Activated gamma-delta T cell (primary cell): Measurements from ENCODE around the gene UTP25.
"Not testable (repeated sequence)": the region's sequence is repeated elsewhere in the genome, so short reads cannot be mapped to it uniquely, and the experiment has no call there.

Experiments used
- DNase-seq: peaks from one replicate; lab custom pipeline; 2025; lab: John Stamatoyannopoulos, UW

The UTP25 gene

GRCh38 chr1:209871430-209871829 is 43.7 kb downstream of the UTP25 start:
- no peak for DNase-seq

- DNase-seq = no peak
Observed at GRCh38 chr1:209873067-209873799, 45.5 kb downstream of the UTP25 start.

DNA sequence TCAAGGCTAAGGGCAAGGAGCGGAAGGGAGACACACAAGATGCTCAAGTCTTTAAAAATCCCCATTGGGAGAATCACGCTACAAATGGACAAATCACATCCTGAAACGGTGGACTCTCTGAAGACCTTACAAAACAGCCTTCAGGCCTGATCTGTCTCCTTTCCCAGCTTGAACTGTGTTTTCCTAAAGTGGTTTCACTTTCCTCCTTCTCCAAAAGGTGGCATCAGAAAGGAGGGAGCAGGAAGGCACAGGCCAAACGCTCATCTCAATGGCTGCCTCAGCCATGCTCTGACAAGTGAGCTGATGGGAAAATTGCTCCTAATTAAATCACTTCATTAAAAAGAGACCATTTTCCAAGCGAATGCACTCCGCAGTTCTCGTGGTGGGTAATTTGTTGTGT is 47.7 kb downstream of the UTP25 start:
- no peak for DNase-seq

DNA sequence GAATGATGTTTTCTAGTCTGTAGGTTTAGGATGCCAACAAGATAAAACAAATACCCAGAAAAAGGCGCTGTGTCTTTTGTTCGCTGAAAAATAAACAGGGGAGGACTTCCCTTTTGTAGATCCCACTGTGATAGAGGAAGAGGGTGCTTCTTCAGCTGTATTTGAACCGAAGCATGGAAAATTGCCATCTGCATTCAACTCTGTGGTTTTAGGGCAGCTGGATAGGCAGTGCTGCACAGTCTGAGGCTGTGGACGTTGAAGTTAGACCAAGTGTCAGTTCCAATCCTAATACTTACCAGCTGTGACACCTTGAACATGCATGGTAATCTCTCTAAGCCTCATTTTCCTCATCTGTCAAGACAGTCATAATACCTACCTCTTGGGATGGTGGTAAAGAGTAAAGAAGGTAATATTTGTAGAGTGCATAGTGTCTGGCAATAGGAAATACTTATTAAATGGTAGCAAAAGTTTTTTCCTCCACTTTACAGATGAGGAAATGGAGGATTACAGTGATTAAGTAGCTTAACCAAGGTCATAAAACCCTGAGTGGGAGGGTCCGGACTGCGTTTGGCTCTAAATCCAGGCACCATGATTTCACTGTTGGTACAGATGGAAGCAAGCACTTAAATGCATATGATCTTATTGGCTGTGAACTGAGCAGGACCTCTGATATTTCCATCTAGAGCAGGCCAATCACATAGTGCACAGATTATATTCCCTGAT is 48.5 kb downstream of the UTP25 start:
- DNase-seq = no peak

GRCh38 chr1:209877087-209877764 is 49.5 kb downstream of the UTP25 start:
- DNase-seq = no peak

DNA sequence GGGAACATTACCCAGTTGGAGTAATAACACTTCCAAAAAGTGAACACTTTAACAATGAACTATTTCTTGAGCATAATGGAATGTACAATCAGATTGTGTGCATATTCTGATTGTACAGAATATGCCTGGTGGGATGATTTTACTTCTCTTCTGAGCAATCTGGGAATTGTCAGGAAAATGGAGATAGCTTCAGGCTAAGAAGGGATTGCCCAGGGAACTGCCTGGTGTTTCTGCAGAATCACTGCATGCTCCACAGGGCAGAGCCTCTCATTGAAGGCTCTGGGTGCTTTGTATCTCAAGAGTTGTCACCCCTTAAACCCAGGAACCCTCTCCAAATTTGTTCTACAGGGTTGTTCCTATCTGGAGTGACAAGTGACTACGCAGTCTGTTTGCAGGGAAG is 51.2 kb downstream of the UTP25 start:
- DNase-seq = no peak

DNA sequence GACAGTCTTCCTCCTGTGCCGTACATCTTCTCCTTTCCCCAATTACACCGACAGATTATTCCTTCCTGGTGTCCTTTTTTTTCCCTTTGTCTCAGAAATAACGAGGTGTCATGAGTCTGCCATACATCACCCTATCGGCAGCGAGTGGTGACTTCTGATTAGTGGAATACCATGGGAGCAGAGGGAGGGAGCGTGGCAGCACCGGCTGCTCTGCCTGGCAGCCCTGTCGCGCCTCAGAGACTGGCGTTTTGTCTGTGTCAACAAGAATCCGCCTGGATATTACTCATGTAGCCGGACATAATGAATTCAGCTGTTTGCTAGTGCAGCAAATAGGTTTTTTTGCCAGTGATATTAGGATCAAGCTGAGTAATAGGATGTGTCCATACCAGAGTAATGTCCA is 51.8 kb downstream of the UTP25 start:
- no peak for DNase-seq

DNA sequence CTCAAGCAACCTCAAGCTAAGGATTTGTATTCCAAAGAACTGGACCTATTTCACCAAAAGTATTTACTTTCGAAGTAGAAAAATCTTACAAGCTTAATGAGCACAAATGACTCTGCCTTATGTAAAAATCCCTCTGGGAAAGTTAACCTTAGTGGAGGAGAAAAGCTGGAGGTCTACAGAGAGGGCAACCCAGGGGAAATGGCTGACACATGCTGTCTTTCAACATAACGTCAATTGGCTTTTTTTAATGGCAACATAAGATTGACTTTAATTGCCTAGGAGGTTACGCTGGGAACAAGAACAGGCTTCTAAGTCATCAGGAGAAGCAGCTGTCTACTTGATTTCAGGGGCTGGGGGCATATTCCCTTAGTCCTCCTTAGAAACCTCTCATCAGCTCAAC is 52.3 kb downstream of the UTP25 start:
- DNase-seq = no peak

GRCh38 chr1:209881619-209882018 is 53.8 kb downstream of the UTP25 start:
- DNase-seq = no peak

- no peak for DNase-seq
Observed at GRCh38 chr1:209882286-209882685, 54.5 kb downstream of the UTP25 start.

GRCh38 chr1:209882942-209883340 is 55.2 kb downstream of the UTP25 start:
- no peak for DNase-seq

DNA sequence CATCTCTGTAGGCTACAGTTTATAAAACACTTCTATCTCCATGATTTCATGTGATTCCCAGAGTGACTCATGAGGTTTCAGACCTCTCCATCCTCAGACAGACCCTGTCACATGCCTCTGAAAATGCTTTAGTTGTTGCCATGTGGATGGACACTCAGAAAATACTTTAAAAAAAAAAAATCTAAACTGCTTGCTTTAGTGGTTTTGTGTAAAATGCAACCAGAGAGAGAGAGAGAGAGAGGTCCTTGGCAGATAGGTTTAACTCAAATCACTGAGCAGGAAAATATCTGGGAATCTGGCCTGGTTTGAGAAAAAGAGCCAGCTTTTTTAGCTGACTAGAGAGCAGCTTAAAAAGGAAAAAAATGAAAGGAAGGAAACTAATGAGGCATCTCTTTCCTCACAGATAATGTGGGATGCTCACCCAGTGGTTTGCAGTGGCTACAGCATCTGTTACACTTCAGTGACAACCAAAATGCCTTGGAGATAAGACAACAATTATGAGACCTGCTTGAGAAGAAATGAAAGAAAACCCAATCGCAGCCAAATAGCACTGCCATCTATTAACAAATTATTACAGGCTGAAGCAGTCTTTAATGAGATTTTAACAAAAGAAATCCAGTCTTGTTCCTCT is 55.7 kb downstream of the UTP25 start:
- DNase-seq = no peak

DNA sequence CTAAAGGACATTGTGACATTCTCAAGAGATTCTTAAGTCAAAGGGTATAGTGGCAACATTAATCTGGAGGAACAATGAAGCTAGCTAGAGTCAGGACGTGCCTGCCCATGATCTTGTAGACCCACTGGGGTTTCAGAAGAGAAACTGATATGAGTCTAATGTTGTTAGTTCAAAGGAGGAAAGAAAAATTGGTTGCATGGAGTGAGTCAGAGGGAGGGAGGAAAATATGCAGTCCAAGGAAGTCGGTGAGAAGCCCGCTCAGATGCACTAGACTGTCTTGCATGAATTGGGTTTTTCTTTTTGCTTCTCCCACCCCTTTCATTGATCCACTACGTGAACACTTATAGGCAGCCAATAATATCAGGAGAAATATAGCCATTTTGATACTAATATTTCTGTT is 56.5 kb downstream of the UTP25 start:
- no peak for DNase-seq

GRCh38 chr1:209884665-209885117 is 56.9 kb downstream of the UTP25 start:
- DNase-seq = no peak

GRCh38 chr1:209885403-209886218 is 57.8 kb downstream of the UTP25 start:
- no peak for DNase-seq

DNA sequence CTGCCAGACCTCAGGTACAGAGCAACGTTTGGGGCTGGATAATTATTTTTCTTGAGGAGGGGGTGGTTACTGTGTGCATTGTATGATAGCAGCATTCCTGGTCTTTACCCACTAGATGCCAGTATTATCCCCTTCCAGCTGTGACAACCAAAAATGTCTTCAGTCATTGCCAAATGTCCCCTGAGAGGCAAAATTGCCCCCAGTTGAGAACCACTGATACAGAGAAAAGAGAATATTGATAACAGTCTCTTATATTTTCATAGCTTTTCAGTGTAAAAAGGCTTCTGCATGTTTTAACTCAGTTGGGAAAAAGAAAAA is 58.4 kb downstream of the UTP25 start:
- DNase-seq = no peak

- not testable (repeated sequence) for DNase-seq
Observed at GRCh38 chr1:209888291-209889076, 60.7 kb downstream of the UTP25 start.

DNA sequence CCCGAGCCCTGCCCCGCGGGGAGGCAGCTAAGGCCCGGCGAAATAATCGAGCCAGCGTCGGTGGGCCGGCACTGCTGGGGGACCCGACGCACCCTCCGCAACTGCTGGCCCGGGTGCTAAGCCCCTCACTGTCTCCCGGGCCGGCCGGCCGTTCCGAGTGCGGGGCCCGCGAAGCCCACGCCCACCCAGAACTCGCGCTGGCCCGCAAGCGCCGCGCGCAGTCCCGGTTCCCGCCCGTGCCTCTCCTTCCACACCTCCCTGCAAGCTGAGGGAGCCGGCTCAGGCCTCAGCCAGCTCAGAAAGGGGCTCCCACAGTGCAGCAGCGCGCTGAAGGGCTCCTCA is 61.3 kb downstream of the UTP25 start:
- DNase-seq = no peak

DNA sequence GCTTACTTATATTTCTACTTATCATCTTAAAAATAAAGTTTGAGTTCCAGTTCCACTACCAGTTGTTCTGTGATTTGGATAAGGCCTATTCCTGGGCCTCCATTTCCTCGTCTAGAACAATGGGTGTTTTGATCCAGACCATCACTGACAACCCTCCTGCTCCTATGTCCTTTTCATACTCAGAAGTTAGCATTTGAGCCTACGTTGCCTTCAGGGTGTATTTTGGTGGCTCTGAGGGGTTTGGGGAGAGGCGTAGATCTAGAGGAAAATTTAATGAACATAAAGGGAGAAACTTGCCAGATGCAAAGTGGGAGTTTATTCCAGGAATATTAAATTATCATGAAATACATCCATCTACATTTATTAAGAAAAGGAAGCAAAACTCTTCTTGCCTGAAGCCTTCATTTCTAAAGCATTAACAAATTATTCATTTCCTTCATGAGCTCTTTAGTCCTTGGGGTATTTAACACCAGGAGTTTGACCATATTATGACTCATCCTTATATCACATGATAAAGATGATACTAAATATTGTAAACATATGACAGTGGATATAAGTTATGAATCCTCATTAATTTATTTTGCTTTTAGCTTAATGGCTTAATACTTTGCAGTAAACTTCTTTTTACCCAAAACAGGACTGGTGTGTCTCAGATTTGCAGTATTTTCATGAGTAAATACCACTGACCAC is 63.0 kb downstream of the UTP25 start:
- no peak for DNase-seq

- no peak for DNase-seq
Observed at GRCh38 chr1:209893751-209894150, 66.0 kb downstream of the UTP25 start.
